Muscle layer of colon (tissue), 2 donors: ENCODE data around the gene UBE2D2.

ENCODE experiments used
- H3K27ac ChIP-seq: one replicate; pipeline ENCODE4 v1.7.0; 2013; ENCODE audit warnings: low read depth, mild to moderate bottlenecking, low read length, moderate library complexity
- H3K27me3 ChIP-seq, 2 donors: one replicate each; pipeline ENCODE4 v1.7.0; 2013; ENCODE audit warnings: low read length in 2 of 2, mild to moderate bottlenecking in 2 of 2; ENCODE audit not compliant: insufficient read depth in 2 of 2, control insufficient read depth in 1 of 2
- H3K36me3 ChIP-seq: one replicate; pipeline ENCODE4 v1.7.0; 2013; ENCODE audit warnings: mild to moderate bottlenecking, low read length; ENCODE audit not compliant: insufficient read depth
- H3K4me1 ChIP-seq: one replicate; pipeline ENCODE4 v1.7.0; 2013; ENCODE audit warnings: mild to moderate bottlenecking, low read length; ENCODE audit not compliant: insufficient read depth
- H3K4me3 ChIP-seq, 2 donors: one replicate each; pipeline ENCODE4 v1.7.0; 2013; ENCODE audit warnings: low read length in 2 of 2, low read depth in 1 of 2, mild to moderate bottlenecking in 1 of 2, moderate library complexity in 1 of 2
- H3K9ac ChIP-seq: one replicate; pipeline ENCODE4 v1.7.0; 2013; ENCODE audit warnings: low read length
- H3K9me3 ChIP-seq: one replicate; pipeline ENCODE4 v1.7.0; 2013; ENCODE audit warnings: mild to moderate bottlenecking, low read length
- donor health status: abdominal sarcoma.
- donor health status: Adenocarcinoma of cecum.

The UBE2D2 gene

DNA sequence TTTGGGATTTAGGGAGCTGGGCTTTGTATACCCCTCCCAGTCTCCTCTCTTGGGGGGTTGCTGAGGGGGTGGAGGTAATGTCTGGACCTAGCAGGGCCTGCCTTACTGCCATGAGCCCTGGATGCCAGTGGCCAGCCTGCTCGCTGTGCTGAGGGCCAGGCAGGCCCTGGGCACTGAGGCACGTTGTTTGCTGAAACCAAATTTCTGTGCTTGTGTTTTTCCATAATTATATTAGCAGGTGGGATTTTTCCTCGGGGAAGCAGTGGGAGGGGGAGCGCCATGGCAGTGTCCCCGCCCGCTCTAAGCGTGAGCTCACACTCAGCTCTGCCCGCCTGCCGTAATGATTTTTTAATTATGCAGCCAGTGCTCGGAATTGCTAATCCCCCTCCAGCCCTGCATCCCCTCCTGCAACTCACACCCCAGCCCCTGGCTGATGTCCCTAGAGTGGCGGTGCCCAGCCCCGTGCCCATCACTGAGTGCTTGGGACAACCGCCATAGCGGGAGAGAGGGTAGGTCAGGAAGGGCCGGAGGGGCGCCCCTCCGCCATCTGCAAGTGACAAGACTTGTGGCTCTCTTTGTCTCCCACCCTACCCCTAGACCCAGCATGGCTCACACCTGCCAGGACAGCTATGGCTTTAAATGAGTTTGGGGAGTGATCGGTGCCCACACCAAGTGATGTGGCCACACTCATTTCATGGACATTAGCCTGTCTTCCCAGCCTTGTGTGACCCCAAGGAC, 108.0 kb downstream of the UBE2D2 start:
- Histone ChIP-seq H3K9me3 (no peaks in the 10 kb centered on the region), H3K9ac (peak overlapping the region; percentile 82), H3K4me1 (peaks cover 45% of the 10 kb centered on the region), H3K27ac (peak overlapping the region; percentile 84), H3K36me3 (no peaks in the 10 kb centered on the region), H3K27me3 (no peaks in the 10 kb centered on the region), H3K4me3 (peak overlapping the region in 1 of 2 donors; percentile 68)

- H3K4me3 ChIP-seq, result no peak overlapping the region
- peaks cover 50% of the 10 kb centered on the region for H3K4me1 ChIP-seq
- H3K9ac ChIP-seq, result no peak overlapping the region
- H3K27ac ChIP-seq, result peak overlapping the region; percentile 25
- no peaks in the 10 kb centered on the region for H3K27me3 ChIP-seq
- no peaks in the 10 kb centered on the region for H3K9me3 ChIP-seq
- H3K36me3 ChIP-seq, result no peaks in the 10 kb centered on the region
These were observed 108.7 kb downstream of the UBE2D2 start for GRCh38 chr5:139669662-139670368.

DNA sequence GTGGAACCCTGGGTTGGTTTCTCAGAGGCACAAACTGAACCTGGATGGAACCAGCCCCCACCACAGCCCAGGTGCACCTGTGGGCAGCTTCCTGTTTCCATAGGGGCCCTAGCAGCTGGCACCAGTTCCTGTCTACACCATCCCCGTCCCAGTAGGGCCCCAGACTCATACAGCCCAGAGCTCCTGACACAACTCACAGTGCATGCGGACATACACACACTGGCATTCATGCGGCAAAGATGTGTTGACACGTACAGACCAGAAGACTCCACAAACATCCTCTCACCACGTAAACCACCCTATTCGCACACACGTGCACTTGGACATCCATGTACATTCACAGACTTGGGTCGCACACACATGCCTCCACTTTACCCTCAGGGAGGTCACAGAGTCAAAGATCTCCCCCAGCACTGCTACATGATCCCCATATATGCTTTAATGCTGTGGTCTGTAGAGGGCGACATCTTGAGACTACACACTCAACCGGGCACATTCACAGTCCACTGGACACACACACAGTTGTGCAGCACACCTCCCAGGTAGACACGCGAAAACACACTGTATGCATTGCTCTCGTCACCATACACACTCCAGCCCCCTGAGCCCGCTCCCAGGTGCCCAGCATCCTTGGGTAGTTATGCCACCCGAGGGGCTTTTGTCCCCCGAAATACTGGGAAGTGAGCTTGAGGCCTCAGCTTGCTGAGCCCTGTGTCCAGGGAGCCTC, 109.4 kb downstream of the UBE2D2 start:
- no peak overlapping the region for H3K9ac ChIP-seq

DNA sequence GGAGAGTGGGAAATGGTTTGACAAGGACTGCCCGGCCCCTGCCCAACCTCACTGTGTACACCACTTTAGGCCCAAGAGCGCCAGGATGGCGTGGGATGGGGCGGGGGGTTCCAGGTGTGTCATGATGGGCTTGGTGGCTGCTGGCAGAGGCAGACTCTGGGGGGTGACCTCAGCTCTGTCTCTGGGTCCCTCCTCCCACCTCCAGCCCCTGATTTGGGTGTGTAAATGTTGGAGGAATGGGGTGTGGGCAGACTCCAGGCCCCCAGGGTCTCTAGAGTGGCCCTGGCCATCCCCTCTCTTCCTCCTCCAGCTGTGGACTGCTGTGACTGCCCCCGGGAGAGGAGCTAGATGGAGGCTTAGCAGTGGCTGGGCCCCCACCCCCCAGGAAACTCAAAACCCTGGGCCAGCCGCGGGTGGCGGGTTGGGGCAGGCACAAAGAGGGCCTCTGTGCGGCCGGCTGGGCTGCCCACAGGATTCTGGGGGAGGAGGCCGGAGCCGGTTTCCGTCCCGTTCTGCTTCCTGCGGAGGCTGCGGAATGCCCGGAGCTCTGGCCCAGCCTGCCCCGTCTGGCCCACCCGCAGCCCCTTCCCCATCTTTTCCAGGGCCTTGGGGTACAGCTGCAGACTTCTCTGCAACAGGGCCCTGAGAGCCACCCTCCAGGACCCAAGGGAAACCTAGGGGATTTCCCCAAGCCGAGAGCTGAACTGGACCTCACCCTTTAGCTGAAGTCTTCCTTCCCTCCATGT, 110.1 kb downstream of the UBE2D2 start:
- no peak overlapping the region for H3K27ac ChIP-seq
- H3K27me3 ChIP-seq, result no peaks in the 10 kb centered on the region
- H3K9me3 ChIP-seq, result no peaks in the 10 kb centered on the region
- no peak overlapping the region for H3K9ac ChIP-seq
- peaks cover 58% of the 10 kb centered on the region for H3K4me1 ChIP-seq
- H3K36me3 ChIP-seq, result no peaks in the 10 kb centered on the region
- H3K4me3 ChIP-seq, result no peak overlapping the region

More for the DNA sequence above, 109.4 kb downstream of the UBE2D2 start:
- no peaks in the 10 kb centered on the region for H3K9me3 ChIP-seq
- H3K4me3 ChIP-seq, result no peak overlapping the region
- no peaks in the 10 kb centered on the region for H3K27me3 ChIP-seq
- H3K4me1 ChIP-seq, result peaks cover 57% of the 10 kb centered on the region
- H3K27ac ChIP-seq, result peak overlapping the region; percentile 25
- no peaks in the 10 kb centered on the region for H3K36me3 ChIP-seq

DNA sequence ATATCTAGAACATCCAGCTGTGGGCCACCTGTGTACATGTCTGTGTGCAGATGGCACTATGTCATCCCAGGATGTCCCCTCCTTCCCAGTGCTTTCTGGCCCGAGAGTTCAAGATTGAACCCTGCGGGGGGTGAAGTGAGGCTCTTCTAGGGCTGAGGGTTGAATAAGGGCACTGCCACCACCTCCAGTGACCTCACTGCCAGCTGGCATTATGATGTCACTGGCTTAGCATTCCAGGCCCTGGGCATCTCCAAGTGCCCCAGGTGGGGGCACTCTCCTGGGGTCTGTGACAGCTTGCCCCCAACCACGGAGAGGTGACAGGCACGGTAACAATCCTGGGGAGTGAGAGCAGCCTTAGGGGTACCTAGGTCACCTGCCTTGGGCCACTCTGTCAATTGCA, 114.1 kb downstream of the UBE2D2 start:
- Histone ChIP-seq H3K4me3 (no peak overlapping the region), H3K4me1 (peaks cover 43% of the 10 kb centered on the region), H3K27ac (peak overlapping the region; percentile 32), H3K36me3 (no peaks in the 10 kb centered on the region), H3K27me3 (no peaks in the 10 kb centered on the region), H3K9me3 (no peaks in the 10 kb centered on the region), H3K9ac (no peak overlapping the region)

DNA sequence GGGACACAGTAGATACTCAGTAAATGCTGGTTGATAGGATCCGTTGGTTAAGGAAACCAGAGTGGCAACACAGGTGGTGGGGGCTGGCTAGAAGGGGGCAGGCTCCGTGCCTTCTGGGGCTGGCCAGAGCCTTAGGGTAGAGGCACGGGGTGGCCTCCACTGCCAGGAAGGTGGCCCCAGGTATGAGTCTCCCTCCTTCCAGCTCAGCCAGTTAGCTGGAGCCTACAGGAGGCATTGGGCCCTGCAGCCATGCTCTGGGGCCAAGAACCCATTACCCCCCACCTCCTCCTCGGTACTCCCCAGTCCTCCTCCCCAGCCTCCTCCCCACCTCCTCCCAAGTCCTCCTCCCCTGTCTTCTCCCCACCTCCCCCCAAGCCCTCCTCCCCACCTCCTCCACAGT, 114.7 kb downstream of the UBE2D2 start:
- Histone ChIP-seq H3K27ac (peak overlapping the region; percentile 32), H3K4me3 (no peak overlapping the region), H3K4me1 (peaks cover 37% of the 10 kb centered on the region)

DNA sequence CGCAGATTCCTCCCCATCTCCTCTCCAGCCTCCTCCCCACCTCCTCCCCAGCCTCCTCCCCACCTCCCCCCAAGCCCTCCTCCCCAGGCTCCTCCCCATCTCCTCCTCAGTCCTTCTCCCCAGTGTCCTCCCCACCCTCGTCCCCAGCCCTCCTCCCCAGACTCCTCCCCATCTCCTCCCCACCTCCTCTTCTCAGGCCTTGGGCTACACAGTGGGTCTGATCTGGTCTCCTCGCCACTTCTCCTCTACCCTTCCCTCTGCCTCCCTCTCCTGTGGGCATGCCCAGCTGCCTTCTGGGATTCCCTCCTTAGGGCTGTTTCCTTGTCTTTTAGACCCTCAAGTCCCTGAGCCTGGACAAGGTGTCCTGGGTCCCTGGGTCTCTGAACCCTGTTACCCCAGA, 115.3 kb downstream of the UBE2D2 start:
- peak overlapping the region; percentile 3 for H3K27ac ChIP-seq
- no peak overlapping the region for H3K9ac ChIP-seq
- H3K27me3 ChIP-seq, result no peaks in the 10 kb centered on the region
- peaks cover 10% of the 10 kb centered on the region for H3K36me3 ChIP-seq
- no peak overlapping the region for H3K4me3 ChIP-seq
- peaks cover 32% of the 10 kb centered on the region for H3K4me1 ChIP-seq
- H3K9me3 ChIP-seq, result no peaks in the 10 kb centered on the region

More for the DNA sequence above, 114.7 kb downstream of the UBE2D2 start:
- Histone ChIP-seq H3K27me3 (no peaks in the 10 kb centered on the region), H3K9ac (no peak overlapping the region), H3K9me3 (no peaks in the 10 kb centered on the region), H3K36me3 (peaks cover 4% of the 10 kb centered on the region)

DNA sequence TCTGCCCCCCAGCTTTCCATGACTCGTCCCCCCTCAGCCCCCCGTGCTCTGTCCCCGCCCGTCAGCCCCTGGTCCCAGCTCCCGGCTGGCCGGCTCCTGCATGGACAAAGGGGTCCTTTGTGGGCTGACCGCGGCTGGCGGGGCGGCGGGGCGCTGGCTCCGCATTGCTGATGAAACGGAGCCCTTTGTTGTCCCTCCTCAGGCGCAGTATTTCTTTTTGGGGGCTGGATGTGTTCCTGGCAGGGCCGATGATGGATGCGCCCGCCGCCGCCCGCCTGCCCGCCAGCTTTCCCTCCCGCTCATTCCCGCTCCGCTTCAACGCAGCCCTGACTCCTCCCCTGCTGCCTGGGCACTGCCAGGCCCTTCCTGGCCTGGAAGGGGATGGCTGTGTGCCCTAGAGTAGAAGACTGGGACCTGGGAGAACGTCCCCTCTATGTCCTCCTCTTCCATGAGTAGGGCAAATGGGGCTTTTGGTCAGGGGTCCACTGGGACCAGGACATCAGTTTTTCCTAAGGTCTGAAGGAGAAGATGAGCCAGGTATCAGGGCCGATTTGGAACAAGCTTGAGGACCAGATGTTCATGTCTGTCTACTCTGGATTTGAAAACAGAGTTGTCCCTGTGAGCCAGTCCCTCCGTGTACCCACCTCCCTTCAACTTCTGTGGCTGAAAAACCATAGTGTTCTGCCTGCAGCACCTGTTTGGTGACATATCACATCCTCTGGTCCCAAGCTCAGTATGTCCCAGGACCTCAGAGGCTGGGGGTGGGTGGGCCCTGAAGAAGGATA, 116.0 kb downstream of the UBE2D2 start:
- H3K4me1 ChIP-seq, result peaks cover 32% of the 10 kb centered on the region
- no peaks in the 10 kb centered on the region for H3K27me3 ChIP-seq
- H3K9ac ChIP-seq, result peak overlapping the region; percentile 64
- peak overlapping the region; percentile 39 for H3K27ac ChIP-seq
- peak overlapping the region in 1 of 2 donors; percentile 41 for H3K4me3 ChIP-seq
- H3K9me3 ChIP-seq, result no peaks in the 10 kb centered on the region
- peaks cover 16% of the 10 kb centered on the region for H3K36me3 ChIP-seq
